ENCODE data around the gene TCF12.
A peak's percentile ranks its signal among the peaks of the same experiment; 100 is the strongest.

The TCF12 gene

DNA sequence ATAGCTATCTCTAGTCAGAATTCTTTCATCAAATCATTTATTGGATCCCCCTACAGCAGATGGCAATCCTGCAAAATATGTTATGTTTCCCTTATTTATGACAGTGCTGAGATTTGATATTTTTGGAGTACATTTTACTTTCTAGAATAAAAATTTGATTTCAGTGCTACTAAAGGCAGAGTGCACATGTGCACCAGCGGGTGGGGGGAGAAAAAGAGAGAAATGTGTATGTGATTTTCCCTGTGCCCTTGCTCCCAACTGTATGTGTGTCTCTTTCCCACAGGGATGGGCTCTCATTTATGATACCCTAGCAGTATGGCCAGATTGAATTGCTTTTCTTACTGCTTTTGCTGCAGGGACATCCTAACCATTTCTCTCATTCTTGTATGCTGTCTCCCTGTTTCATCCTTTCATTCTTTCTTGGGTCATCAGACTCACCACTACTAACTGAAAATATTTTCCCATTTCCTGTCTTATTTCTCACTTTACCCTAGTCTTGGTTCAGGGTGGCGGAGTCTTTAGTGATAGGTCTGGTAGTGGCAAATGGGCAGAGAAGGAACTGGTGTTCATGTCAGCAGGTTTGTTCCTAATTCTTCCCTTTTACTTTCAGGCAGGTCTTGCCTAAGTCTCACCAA lies 140.7 kb downstream of the TCF12 start:
- DNase-seq, result no peak

DNA sequence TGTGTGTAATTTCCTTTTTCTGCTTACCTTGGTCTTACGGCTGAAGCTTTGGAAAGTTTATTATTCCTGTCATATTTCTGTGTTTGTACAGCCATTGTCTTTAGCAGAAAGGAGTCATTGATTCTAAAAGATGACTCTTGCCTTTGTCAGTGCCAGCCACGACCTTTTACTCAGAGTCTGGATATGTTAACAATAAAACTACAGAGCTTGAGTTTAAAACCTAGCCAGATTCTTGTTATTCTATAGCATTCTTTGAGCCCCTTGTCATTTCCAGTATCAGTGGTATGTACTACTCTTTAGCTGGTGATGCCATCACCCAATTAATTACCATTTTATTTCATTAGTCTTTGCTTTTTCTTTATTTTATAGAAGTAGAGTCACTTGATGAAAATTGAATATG lies 142.4 kb downstream of the TCF12 start:
- no peak for DNase-seq

DNA sequence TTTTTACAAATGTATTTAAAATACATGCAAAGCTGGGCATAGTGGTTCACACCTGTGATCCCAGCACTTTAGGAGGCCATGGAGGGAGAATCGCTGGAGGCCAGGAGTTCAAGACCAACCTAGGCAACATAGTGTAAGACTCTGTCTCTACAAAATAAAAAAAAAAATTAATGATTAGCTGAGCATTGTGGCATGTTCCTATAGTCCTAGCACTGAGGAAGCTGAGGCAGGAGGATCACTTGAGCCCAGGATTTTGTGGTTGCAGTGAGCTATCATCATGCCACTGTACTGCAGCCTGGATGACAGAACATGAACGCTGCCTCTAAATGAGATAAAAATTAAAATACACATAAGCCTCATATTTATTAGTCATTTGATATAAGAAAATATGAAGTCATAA lies 142.8 kb downstream of the TCF12 start:
- no peak for DNase-seq

- DNase-seq, result no peak
Observed at GRCh38 chr15:57061696-57062095, 143.3 kb downstream of the TCF12 start.

GRCh38 chr15:57064033-57064432 lies 145.6 kb downstream of the TCF12 start:
- no peak for DNase-seq

DNA sequence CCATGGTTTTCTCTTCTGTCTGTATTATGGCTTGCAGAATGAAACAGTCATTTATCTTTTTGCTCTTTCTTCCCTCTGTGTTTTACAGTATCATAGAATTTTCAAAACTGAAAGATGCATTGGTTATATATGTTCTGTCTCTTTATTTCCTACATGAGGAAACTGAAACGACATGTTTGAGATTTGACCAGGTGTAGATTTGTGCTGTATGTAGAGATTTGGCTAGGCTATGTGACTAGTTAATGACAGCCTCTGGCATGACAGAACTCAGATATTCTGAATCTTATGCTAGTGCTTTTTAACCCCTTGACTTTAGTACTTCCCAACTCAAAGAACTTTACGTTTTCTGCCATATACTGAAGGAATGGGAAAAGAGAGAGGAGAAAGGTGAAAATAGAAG lies 151.0 kb downstream of the TCF12 start:
- DNase-seq, result no peak

GRCh38 chr15:57070674-57071073 lies 152.2 kb downstream of the TCF12 start:
- no peak for DNase-seq

GRCh38 chr15:57079446-57079845 lies 161.0 kb downstream of the TCF12 start:
- peak; percentile 61 for DNase-seq

DNA sequence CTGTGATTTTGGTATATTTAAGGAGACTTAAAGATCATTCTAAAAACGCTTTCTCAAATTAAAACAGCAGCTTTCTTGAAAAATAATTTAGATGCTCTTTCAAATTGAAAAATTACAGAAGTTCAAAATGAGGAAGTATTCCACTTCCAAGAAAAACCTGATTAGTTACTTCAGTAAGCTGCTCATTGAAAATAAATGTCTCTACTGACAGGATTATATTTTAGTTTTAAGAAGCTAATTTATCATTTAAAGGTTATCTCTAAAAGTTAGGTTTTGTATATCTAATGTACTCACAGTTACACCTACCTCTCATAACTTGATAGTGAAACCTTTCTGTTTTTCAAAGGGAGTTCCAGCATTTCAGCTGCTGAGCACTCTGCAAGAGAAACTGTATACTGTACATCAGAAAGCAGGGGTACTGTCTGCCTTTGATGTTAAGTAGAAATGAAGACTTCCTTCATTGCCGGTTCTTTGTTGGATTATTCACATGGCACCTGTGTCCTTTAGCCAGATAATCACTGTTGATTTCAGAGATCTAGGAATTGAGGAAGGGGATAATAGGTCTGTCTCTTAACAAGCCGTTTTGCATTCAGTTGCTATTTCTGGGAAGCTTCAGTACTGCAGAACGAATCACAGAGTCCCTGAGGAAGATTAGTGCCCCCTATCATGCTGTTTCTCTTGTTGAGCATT lies 161.6 kb downstream of the TCF12 start:
- DNase-seq, result peak; percentile 30

GRCh38 chr15:57082054-57082728 lies 163.7 kb downstream of the TCF12 start:
- DNase-seq, result no peak

GRCh38 chr15:57084192-57084591 lies 165.7 kb downstream of the TCF12 start:
- no peak for DNase-seq

GRCh38 chr15:57085267-57085666 lies 166.8 kb downstream of the TCF12 start:
- no peak for DNase-seq

DNA sequence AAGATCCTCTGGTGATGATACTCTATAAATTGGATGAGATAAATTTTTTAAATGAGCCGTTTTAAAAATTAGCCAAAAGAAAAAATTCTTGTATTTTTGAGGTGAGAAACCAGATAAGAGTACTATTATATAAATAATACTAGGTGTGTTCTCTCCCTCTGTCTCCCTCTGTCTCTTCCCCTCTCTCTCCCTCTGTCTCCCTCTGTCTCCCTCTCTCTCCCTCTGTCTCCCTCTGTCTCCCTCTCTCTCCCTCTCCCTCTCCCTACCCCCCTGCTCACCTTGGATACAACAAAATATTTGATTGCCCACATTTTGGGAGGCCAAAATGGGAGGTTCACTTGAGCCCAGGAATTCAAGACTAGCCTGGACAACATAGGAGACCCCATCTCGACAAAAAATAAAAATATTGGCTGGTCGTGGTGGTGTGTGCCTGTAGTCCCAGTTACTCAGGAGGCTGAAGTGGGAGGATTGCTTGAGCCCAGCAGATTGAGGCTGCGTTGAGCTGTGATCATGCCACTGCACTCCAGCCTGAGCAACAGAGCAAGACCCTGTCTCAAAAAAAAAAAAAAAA lies 168.5 kb downstream of the TCF12 start:
- no peak for DNase-seq

DNA sequence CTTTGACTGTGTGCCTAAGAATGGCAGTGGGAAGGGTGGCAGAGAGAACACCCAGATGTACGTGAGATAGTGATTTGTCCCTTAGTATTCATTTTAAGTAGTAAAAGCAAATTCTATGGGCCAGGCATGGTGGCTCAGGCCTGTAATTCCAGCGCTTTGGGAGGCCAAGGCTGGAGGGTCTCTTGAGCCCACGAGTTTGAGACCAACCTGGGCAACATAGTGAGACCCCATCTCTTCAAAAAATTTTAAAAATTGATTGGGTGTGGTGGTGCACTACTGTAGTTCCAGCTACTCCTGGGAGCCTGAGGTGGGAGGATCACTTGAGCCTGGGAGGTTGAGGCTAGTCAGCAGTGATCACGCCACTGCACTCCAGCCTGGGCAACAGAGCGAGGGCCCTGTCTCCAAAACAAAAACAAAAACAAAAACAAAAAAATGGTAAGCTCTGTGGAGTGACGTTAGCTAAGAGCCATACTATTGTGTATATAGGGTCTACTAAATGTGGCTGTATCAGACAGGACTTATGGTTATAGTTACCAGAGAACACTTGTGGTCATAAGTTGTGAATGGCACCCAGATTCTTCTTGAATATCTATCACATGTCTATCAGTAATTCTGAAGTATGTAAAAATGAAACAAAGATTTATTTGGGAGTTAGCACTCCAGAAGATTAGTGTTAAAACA lies 171.5 kb downstream of the TCF12 start:
- no peak for DNase-seq

- DNase-seq, result no peak
Observed at GRCh38 chr15:57090496-57090859, 172.0 kb downstream of the TCF12 start.

DNA sequence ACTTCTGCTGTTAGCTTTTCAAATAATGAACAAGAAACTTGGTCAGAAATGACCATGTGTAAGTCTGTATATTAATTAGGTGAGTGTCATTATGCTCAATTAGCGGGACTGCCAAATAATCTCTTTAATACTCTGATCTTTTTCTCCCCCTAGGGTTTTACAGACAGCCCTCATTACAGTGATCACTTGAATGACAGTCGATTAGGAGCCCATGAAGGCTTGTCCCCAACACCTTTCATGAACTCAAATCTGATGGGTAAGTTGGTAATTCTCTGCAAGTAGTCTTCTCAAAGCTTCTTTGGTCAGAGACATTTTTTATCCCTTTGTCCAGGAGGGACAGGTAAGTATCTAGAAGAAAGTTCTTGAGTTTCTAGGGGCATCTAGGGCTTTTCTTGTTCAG lies 173.2 kb downstream of the TCF12 start:
- no peak for DNase-seq

DNA sequence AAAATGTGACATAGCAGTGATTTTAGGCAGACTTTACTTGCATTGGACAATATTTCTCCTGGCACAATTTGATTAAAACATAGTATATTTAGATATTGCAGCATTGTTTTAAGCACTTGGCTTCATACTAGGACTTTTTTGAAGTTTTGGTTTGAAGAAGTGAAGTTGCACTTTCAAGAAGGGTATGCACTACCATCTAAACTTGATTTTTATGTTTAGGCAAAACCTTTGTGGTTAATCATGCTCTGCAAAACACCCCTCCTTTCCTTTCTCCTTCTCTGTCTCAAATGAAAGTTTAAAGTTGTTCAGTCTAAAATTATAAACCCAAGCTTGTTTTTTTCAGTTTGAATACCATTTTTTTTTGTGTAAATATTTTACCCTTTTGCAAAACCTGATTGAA lies 173.8 kb downstream of the TCF12 start:
- no peak for DNase-seq

DNA sequence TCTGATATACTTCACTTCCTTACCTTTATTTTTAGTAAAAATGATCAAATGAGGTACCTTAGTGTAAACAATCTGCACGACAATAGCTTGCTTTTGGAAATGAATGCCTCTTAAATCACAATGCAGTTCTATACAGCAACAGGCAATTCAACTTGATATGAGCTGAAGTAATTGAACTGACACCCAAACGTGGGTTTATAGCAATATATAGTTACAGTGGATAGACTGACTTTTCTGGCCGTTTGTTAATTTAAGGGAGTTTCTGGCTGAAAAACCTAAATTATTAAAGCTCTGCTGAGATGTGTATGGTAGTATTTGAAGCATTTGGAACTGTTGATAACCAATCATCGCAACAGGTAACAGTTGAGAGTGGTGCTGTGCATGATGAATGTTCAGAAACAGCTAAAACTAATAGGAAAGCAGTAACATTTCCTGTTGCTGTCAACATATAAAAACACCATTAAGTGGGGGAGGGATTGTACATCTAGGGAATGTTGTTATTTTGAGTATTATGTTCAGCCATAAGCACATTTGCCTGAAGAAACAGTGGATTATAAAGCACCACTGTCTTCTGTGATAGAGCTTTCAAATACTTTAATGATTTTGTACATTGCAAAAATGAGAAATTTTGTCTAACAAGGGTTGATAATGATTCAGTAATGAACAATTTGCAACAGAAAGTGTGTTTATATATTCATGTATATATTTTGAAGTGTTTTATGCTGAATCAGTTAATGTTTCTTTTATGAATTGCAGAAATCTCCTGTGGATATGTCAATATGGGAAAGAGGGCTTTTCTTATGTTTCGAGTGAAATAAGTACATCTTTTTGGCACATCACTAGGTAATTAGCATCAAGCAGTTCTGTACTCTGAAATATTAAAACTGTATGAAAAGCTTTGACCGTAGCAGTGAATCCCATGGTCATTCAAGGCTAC lies 176.1 kb downstream of the TCF12 start:
- no peak for DNase-seq

- no peak for DNase-seq
Observed at GRCh38 chr15:57095896-57096295, 177.5 kb downstream of the TCF12 start.

GRCh38 chr15:57097246-57097645 lies 178.8 kb downstream of the TCF12 start:
- DNase-seq, result no peak

DNA sequence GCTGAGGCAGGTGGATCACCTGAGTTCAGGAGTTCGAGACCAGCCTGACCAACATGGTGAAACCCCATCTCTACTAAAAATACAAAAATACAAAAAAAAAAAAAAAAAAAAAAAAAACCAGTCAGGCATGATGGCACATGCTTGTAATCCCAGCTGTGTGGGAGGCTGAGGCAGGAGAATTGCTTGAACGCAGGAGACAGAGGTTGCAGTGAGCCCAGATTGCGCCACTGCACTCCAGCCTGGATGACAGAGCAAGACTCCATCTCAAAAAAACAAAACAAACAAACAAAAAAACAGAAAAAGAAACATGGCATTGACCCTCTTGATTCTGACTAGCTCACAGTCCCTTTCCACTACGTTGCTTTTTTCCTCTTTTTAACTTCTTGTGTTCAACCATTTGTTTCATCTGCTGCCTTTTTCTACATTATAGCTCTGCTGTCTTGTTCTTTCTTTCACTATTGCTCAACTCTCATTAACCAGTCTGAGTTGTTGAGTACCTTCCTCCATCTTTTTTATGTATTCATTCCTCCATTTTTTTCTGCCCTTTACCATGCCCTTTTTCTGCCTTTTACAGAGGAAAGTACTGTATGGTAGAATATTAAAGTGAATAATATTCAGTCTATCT lies 179.6 kb downstream of the TCF12 start:
- peak; percentile 32 for DNase-seq

GRCh38 chr15:57098896-57099295 lies 180.5 kb downstream of the TCF12 start:
- DNase-seq, result no peak
